Measurements from ENCODE around the gene CRYGN. TPM values are rescaled to one million over a fixed set of nuclear protein-coding genes. Genes with fewer than 3 reads are reported as not detected.

Gene CRYGN
- total RNA-seq, 1 donor from 2014 or later: not detected

DNA sequence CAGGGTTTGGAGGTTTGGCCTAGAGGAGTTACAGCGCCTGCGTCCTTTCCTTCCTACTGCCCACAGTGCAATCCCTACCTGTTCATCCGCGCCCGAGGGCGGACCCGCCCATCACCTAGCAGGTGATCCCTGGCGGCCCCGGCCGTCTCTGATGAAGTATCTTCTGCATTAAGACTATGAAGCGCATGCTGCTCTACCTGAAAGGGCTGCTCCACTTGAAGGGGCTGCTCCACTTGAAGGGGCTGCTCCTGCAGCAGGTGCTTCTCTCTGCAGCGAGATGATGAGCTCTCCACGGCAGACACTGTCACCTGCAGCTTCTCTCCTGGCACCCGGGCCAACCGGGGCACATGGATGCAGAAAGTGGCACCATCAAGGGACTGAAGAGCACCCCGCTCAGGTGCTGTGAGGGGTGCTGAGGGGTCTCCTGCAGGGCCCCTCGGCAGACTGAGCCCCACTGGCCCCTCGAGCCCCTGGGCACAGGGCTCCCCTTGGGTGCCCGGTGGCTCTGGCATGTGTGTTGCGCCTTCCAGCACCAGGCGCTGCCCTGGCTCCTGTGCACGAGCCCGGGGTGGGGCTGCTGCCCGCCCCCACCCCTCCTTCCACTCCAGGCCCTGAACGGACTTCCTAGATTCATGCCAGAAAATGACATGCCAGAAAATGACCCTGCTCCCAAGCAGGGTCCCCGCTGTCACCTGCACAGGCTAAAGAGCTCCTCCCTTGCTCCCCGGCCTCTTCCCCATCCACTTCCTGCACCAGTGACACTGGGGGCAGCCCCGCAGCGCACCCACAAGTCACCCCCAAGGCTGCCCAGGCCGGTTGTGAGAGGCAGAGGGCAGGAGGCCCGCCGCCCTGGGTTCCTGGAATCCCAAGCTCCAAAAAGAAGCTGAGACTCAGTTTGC is 59.5 kb downstream of the CRYGN start:
- DNase-seq (ENCODE audit: low spot score): no peak

DNA sequence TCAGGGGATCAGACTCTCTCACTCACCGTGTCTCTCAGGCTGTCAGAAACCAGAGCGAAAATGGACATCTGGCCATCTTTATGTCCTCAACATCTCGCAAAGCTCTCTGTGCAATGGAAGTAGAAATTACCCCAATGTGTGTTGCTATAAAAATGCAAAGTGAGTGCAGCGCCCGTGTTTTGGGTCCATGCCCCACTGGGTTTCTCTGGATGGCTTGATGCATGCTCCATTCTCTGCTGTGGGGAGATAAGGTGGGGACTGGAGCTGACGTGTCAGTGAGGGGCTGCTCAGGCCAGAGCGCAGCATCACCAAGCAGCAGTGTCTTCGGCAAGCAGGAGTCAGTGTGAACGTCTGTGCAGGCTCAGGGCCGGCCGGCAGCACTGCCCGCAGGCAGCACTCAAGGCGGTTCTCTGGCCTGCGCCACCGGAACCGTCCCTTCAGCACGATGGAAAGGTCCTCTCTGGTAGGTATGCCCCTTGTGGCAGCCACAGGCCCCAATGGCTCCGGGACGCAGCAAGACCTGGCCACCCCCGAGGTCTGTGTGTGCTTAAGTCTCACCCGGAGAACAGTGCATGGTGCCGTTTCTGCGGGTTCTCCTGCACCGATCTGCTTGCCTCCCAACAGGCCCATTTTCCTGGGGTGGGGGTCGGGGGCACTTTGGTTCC is 60.3 kb downstream of the CRYGN start:
- no peak for DNase-seq (ENCODE audit: low spot score)

DNA sequence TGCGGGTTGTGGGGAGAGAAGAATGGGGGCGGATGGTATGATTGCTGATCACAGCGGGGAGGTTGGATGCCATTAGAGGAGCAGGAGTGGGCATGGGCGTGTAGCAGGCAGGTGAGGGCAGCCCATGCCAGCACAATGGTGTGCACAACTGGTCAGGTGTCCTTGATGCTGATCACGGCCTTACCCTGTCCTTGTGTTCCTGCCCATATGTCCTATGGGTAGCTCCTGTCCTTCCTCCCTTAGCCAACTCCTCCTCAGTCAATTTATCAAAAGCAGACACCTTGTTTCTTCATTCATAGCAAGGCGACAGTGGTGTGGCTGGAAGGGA is 60.8 kb downstream of the CRYGN start:
- DNase-seq (ENCODE audit: low spot score): no peak

Other genes starting within 250 kb of the CRYGN start
- gene H2BK1, start 229.7 kb downstream of the CRYGN start, total RNA-seq (ENCODE audit: insufficient read depth, low replicate concordance): not detected
- 12.8 TPM for gene ABCF2, start 212.9 kb downstream of the CRYGN start, total RNA-seq (ENCODE audit: insufficient read depth, low replicate concordance)
- 33.5 TPM for gene CHPF2, start 207.7 kb downstream of the CRYGN start, total RNA-seq (ENCODE audit: insufficient read depth, low replicate concordance)
- gene SMARCD3, start 191.4 kb downstream of the CRYGN start, total RNA-seq (ENCODE audit: insufficient read depth, low replicate concordance): 59.0 TPM
- gene NUB1, start 98.3 kb downstream of the CRYGN start, total RNA-seq (ENCODE audit: insufficient read depth, low replicate concordance): 56.8 TPM
- 34.7 TPM for gene WDR86, start 30.1 kb downstream of the CRYGN start, total RNA-seq (ENCODE audit: insufficient read depth, low replicate concordance)
- 83.8 TPM for gene RHEB, start 79.8 kb upstream of the CRYGN start, total RNA-seq (ENCODE audit: insufficient read depth, low replicate concordance)